GM12875 (cell line): ENCODE data around the gene TNFRSF9.

Experiments used
- H3K4me3 ChIP-seq: one replicate; pipeline ENCODE4 v1.5.1; 2011; ENCODE audit warnings: low read depth, low read length, control low read depth
- CTCF ChIP-seq: IDR thresholded peaks from 2 replicates; pipeline ENCODE4 v1.5.1; 2011; ENCODE audit warnings: low read depth, mild to moderate bottlenecking, control low read depth, inconsistent platforms, low read length, moderate library complexity, borderline replicate concordance; ENCODE audit not compliant: insufficient read depth

The TNFRSF9 gene

GRCh38 chr1:7940745-7941436 lies at the start of gene TNFRSF9:
TSS of gene TNFRSF9 (minus strand) at chr1:7940839. CDS start at chr1:7939994, 845 bp downstream.
- H3K4me3 ChIP-seq = no peak within 1 kb of the TSS

GRCh38 chr1:7989762-7990428 lies 49.3 kb upstream of the TNFRSF9 start:
- no peak for TF ChIP-seq CTCF
- no peak overlapping the region for H3K4me3 ChIP-seq

More at GRCh38 chr1:7940745-7941436, at the start of gene TNFRSF9:
- TF ChIP-seq CTCF = no peak

- no peak overlapping the region for H3K4me3 ChIP-seq
- TF ChIP-seq CTCF = no peak
These were observed 47.9 kb upstream of the TNFRSF9 start for GRCh38 chr1:7988576-7988975.

GRCh38 chr1:7987528-7987927 lies 46.9 kb upstream of the TNFRSF9 start:
- no peak for TF ChIP-seq CTCF
- H3K4me3 ChIP-seq = no peak overlapping the region

GRCh38 chr1:7985851-7986612 lies 45.4 kb upstream of the TNFRSF9 start:
- TF ChIP-seq CTCF = no peak
- H3K4me3 ChIP-seq = no peak overlapping the region

- H3K4me3 ChIP-seq = no peak overlapping the region
- no peak for TF ChIP-seq CTCF
These were observed 44.2 kb upstream of the TNFRSF9 start for GRCh38 chr1:7984811-7985210.
